WTC11 (cell line): ENCODE results near the gene P2RY4. TPM values are rescaled to one million over a fixed set of nuclear protein-coding genes. Genes with fewer than 3 reads are reported as not detected.

ENCODE experiments used
- ATAC-seq: fragments of 200-7000 bp; cut with Tn5 transposase; 2 replicates; pipeline ENCODE4 v1.10.0; 2021; ENCODE audit warnings: mild to moderate bottlenecking, moderate library complexity
- CTCF ChIA-PET: fragments of 300-600 bp; sonication (Branson Sonifier 250); formaldehyde crosslinking; loops from one replicate; lab custom pipeline; 2021; ENCODE audit warnings: antibody characterized with exemption; lab: Charles Lee
- POLR2A ChIA-PET: fragments of 350-600 bp; sonication (Branson Sonifier 250); formaldehyde crosslinking; loops from one replicate; lab custom pipeline; 2021; ENCODE audit warnings: antibody characterized with exemption; lab: Charles Lee
- DNase-seq: peaks from one replicate; pipeline ENCODE4 v3.0.0; 2021; ENCODE audit warnings: low spot score
- H3K27ac Mint-ChIP-seq: 2 replicates; pipeline ENCODE4 v1.8.0; 2021; ENCODE audit warnings: mixed read lengths
- H3K27me3 Mint-ChIP-seq: 2 replicates; pipeline ENCODE4 v1.8.0; 2021; ENCODE audit warnings: low read depth, mild to moderate bottlenecking, moderate library complexity, mixed read lengths
- H3K36me3 Mint-ChIP-seq: 2 replicates; pipeline ENCODE4 v1.8.0; 2021; ENCODE audit warnings: mixed read lengths
- H3K4me1 Mint-ChIP-seq: 2 replicates; pipeline ENCODE4 v1.8.0; 2022; ENCODE audit warnings: mixed read lengths
- H3K4me3 Mint-ChIP-seq: 2 replicates; pipeline ENCODE4 v1.8.0; 2021; ENCODE audit warnings: mild to moderate bottlenecking, moderate library complexity, mixed read lengths
- H3K9me3 Mint-ChIP-seq: 2 replicates; pipeline ENCODE4 v1.8.0; 2021; ENCODE audit warnings: mixed read lengths
- ESRRA ChIP-seq: sonication (generic); formaldehyde crosslinking; IDR thresholded peaks from 2 replicates; pipeline ENCODE4 v1.8.1; 2022; ENCODE audit warnings: mild to moderate bottlenecking, missing genetic modification reagents, borderline replicate concordance
- FOXK1 ChIP-seq: sonication (generic); formaldehyde crosslinking; IDR thresholded peaks from 2 replicates; pipeline ENCODE4 v1.8.0; 2022; ENCODE audit warnings: mild to moderate bottlenecking, moderate library complexity, missing genetic modification reagents
- MYBL2 ChIP-seq: sonication (generic); formaldehyde crosslinking; IDR thresholded peaks from 2 replicates; pipeline ENCODE4 v1.8.1; 2023; ENCODE audit warnings: mild to moderate bottlenecking, moderate library complexity, missing genetic modification reagents
- NFYB ChIP-seq: sonication (generic); formaldehyde crosslinking; conservative IDR thresholded peaks from 2 replicates; pipeline ENCODE4 v1.8.0; 2022; ENCODE audit warnings: low read depth, missing genetic modification reagents
- PRDM15 ChIP-seq: sonication (generic); formaldehyde crosslinking; IDR thresholded peaks from 2 replicates; pipeline ENCODE4 v1.8.0; 2022; ENCODE audit warnings: missing genetic modification reagents
- PREB ChIP-seq: sonication (generic); formaldehyde crosslinking; IDR thresholded peaks from 2 replicates; pipeline ENCODE4 v1.8.1; 2022; ENCODE audit warnings: mild to moderate bottlenecking, missing genetic modification reagents, moderate library complexity, borderline replicate concordance
- STAT6 ChIP-seq: sonication (generic); formaldehyde crosslinking; conservative IDR thresholded peaks from 2 replicates; pipeline ENCODE4 v1.8.1; 2023; ENCODE audit warnings: mild to moderate bottlenecking, low read depth, missing genetic modification reagents, moderate library complexity
- TP53 ChIP-seq: sonication (generic); formaldehyde crosslinking; IDR thresholded peaks from 2 replicates; pipeline ENCODE4 v1.8.1; 2023; ENCODE audit warnings: mild to moderate bottlenecking, missing genetic modification reagents
- ZNF219 ChIP-seq: sonication (generic); formaldehyde crosslinking; IDR thresholded peaks from 2 replicates; pipeline ENCODE4 v1.8.0; 2023; ENCODE audit warnings: missing genetic modification reagents, mild to moderate bottlenecking, borderline replicate concordance
- ZNF232 ChIP-seq: sonication (generic); formaldehyde crosslinking; IDR thresholded peaks from 2 replicates; pipeline ENCODE4 v1.8.0; 2022; ENCODE audit warnings: mild to moderate bottlenecking, missing genetic modification reagents
- ZNF425 ChIP-seq: fragments of 250-450 bp; sonication (Bioruptor Pico); conservative IDR thresholded peaks from 2 replicates; pipeline ENCODE4 v1.9.0; 2021; ENCODE audit warnings: mild to moderate bottlenecking
- ZNF532 ChIP-seq: fragments of 250-450 bp; sonication (Bioruptor Pico); IDR thresholded peaks from 2 replicates; pipeline ENCODE4 v1.9.0; 2021; ENCODE audit warnings: mild to moderate bottlenecking, borderline replicate concordance
- total RNA-seq: library from RNA; stranded (reverse); gene quantifications from 3 replicates; pipeline ENCODE4 v1.2.3, GENCODE V29; 2021

The P2RY4 gene
- total RNA-seq, 1 experiment from 2014 or later: not detected

GRCh38 chrX:70253377-70254062, 6.5 kb downstream of the P2RY4 start:
- Mint-ChIP-seq H3K4me1 (peaks cover 25% of the 10 kb centered on the region), H3K27ac (peak overlapping the region; percentile 54), H3K4me3 (no peak overlapping the region), H3K9me3 (no peaks in the 10 kb centered on the region; the same call in 1 of the 2 replicates), H3K36me3 (no peaks in the 10 kb centered on the region), H3K27me3 (no peaks in the 10 kb centered on the region; the same call in 1 of the 2 replicates)
- ATAC-seq (no peak), DNase-seq (no peak)
- TF ChIP-seq ZNF232 (CRISPR knock-in tag) (no peak), PREB (CRISPR knock-in tag) (no peak), STAT6 (CRISPR knock-in tag) (no peak), ESRRA (no peak), ZNF532 (CRISPR knock-in tag) (no peak)
- ChIA-PET CTCF (interaction anchor here (1.6 kb wide), 1 partner anchor 9 kb away, joined by 5 read pairs; no protein-coding TSS in a partner anchor), POLR2A (no interaction called here)

- ChIA-PET POLR2A (no interaction called here), CTCF (interaction anchor here (1.6 kb wide), 1 partner anchor 10 kb away, joined by 5 read pairs; no protein-coding TSS in a partner anchor)
- Mint-ChIP-seq H3K4me3 (no peak overlapping the region), H3K9me3 (no peaks in the 10 kb centered on the region; the same call in 1 of the 2 replicates), H3K36me3 (no peaks in the 10 kb centered on the region), H3K27ac (no peak overlapping the region), H3K27me3 (no peaks in the 10 kb centered on the region; the same call in 1 of the 2 replicates), H3K4me1 (peaks cover 25% of the 10 kb centered on the region)
- no peak for DNase-seq
- TF ChIP-seq PRDM15 (CRISPR knock-in tag) (no peak), TP53 (CRISPR knock-in tag) (no peak), FOXK1 (CRISPR knock-in tag) (no peak), MYBL2 (CRISPR knock-in tag) (no peak), NFYB (CRISPR knock-in tag) (no peak), ZNF219 (CRISPR knock-in tag) (no peak), ZNF425 (no peak)
- ATAC-seq: no peak
Observed at GRCh38 chrX:70252491-70252890, 7.5 kb downstream of the P2RY4 start.
